Activated CD4-positive, alpha-beta memory T cell treated with anti-CD3 and anti-CD28 coated beads, Interleukin-2, amount 10 ng/mL, durations not matched to agents 7 days and 5 days (primary cell): ENCODE results near the gene TMEM59. TPM values are rescaled to one million over a fixed set of nuclear protein-coding genes. Genes with fewer than 3 reads are reported as not detected.
"Not testable (repeated sequence)": the region's sequence is repeated elsewhere in the genome, so short reads cannot be mapped to it uniquely, and the experiment has no call there.

ENCODE experiments used
- CTCF ChIA-PET: fragments of 350-600 bp; sonication (Branson Sonifier 250); formaldehyde crosslinking; loops from one replicate; lab custom pipeline; 2021; ENCODE audit warnings: antibody characterized with exemption, inconsistent platforms; lab: Charles Lee
- POLR2A ChIA-PET: fragments of 350-600 bp; sonication (Branson Sonifier 250); formaldehyde crosslinking; loops from one replicate; lab custom pipeline; 2021; ENCODE audit warnings: antibody characterized with exemption; lab: Charles Lee
- DNase-seq: peaks from one replicate; pipeline ENCODE4 v3.0.0-alpha.2; 2020
- H3K27ac Mint-ChIP-seq: one replicate; pipeline ENCODE4 v1.8.0; 2021; ENCODE audit warnings: mild to moderate bottlenecking, mixed read lengths
- H3K27me3 Mint-ChIP-seq: one replicate; pipeline ENCODE4 v1.8.0; 2021; ENCODE audit warnings: mixed read lengths
- H3K36me3 Mint-ChIP-seq: one replicate; pipeline ENCODE4 v1.8.0; 2021; ENCODE audit warnings: low read depth, mixed read lengths
- H3K4me1 Mint-ChIP-seq: one replicate; pipeline ENCODE4 v1.8.0; 2021; ENCODE audit warnings: mixed read lengths
- H3K4me3 Mint-ChIP-seq: one replicate; pipeline ENCODE4 v1.8.0; 2021; ENCODE audit warnings: mild to moderate bottlenecking, mixed read lengths
- H3K9me3 Mint-ChIP-seq: one replicate; pipeline ENCODE4 v1.8.0; 2021; ENCODE audit warnings: mixed read lengths
- total RNA-seq, 2 experiments: library from RNA; stranded (reverse); gene quantifications; one replicate each; pipeline ENCODE4 v1.2.3, GENCODE V29; 2021

Gene TMEM59
- total RNA-seq, 2 experiments from 2014 or later = 278 to 280 TPM

DNA sequence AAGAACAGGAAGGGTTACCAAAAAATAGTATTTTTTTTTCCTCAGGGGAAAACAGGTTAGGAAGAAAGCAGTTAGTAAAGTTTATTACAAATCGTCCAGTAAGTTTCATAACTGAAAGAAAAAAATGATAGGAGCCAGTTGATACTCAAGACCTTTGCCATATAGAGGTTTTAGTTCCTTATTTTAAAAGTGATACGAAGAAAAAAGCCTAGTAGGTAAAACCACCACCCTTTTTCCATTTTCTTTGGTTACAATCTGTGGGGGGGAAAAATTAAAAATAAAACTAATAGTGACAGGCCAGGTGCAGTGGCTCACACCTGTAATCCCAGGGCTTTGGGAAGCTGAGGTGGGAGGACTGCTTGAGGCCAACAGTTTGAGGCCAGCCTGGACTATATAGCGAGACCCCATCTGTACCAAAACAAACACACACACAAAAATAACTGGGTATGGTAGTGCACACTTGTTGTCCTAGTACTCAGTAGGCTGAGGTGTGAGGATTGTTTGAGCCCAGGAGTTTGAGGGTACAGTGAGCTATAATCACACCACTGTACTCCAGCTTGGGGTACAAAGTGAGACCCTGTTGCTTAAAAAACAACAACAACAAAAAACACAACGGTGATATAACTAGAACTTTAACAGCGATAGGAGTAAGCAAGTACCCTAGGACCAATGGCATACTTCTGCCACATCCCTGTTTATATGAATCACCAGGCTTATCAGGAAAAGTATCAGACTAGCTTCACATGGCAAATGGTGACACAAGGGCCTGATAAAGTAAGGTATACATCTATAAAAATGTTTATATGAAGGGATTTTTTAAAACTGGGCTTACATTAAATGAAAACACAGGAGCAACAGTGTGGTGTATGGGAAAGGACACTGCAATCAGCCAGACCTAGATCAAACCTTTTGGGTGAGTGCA is 5.4 kb downstream of the TMEM59 start:
- CTCF ChIA-PET = interaction anchor here (0.6 to 1.6 kb wide), 3 partner anchors 34 to 644 kb away, joined by 3 to 5 read pairs (median 5); no protein-coding TSS in a partner anchor
- Mint-ChIP-seq H3K9me3 (no peaks in the 10 kb centered on the region), H3K4me3 (no peak overlapping the region), H3K4me1 (peaks cover 19% of the 10 kb centered on the region), H3K36me3 (peaks cover 24% of the 10 kb centered on the region), H3K27ac (no peak overlapping the region), H3K27me3 (no peaks in the 10 kb centered on the region)
- POLR2A ChIA-PET = interaction anchor here (1.2 to 1.6 kb wide), 2 partner anchors 152 to 210 kb away, joined by 3 to 4 read pairs; partner anchors contain the start of genes CYB5RL and MRPL37
- DNase-seq = no peak

DNA sequence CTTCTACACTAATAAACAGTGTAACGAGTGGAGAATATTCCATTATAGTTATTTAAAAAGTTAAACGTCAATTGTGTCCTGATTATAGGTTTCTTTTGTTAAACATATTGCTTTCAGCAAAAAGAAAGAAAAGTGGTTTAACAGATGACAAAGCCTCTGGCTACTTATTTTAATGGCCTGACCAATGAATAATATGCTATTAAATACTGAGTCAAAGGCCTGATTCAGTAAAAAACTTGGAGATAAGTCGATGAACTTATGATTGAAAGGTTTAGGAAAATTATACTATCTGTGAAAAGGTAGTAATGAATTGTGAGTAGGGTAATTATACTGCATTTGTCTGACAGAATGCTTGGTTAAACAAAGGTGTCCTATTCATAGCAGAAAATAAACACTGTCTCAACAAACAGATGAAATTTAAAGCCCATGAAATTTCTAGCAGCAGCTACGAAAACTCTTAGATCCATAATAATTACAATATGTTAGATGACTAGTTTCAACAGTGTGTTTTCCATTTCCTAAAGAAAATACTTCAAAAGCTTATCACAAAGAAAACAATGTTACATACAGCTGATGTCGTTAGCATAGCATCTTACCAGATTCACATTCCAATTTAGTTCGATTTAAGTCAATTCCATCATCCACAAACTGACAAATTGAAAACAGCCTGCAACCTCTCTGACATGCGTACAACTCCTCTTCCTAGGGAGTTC is 6.2 kb downstream of the TMEM59 start:
- no peak overlapping the region for H3K4me3 Mint-ChIP-seq
- peaks cover 19% of the 10 kb centered on the region for H3K4me1 Mint-ChIP-seq
- ChIA-PET POLR2A (no interaction called here), CTCF (no interaction called here)
- no peaks in the 10 kb centered on the region for H3K9me3 Mint-ChIP-seq
- no peak for DNase-seq
- no peak overlapping the region for H3K27ac Mint-ChIP-seq
- no peaks in the 10 kb centered on the region for H3K27me3 Mint-ChIP-seq
- H3K36me3 Mint-ChIP-seq = peaks cover 32% of the 10 kb centered on the region

DNA sequence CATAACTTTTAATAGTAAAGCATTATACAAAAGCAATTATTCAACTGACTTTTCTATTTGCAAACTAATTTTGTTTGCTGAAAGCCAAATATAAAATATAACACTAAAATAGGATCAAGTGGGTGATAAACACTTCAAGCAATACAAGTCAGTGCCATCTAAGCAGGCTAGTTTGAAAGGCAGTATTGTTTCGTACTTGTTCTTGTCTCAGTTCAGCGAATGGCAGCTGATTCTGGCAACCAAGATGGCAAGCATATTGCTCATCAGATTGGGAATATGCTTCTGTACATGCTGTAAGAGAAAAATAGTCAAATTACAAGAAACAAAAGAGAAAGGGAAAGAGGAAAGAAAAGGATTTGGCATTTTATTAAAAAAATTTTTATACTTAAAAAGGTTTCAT is 7.5 kb downstream of the TMEM59 start:
- H3K27me3 Mint-ChIP-seq = no peaks in the 10 kb centered on the region
- H3K27ac Mint-ChIP-seq = no peak overlapping the region
- no peak overlapping the region for H3K4me3 Mint-ChIP-seq
- H3K9me3 Mint-ChIP-seq = no peaks in the 10 kb centered on the region
- ChIA-PET CTCF (no interaction called here), POLR2A (no interaction called here)
- peaks cover 16% of the 10 kb centered on the region for H3K4me1 Mint-ChIP-seq
- DNase-seq = no peak
- H3K36me3 Mint-ChIP-seq = peaks cover 40% of the 10 kb centered on the region

DNA sequence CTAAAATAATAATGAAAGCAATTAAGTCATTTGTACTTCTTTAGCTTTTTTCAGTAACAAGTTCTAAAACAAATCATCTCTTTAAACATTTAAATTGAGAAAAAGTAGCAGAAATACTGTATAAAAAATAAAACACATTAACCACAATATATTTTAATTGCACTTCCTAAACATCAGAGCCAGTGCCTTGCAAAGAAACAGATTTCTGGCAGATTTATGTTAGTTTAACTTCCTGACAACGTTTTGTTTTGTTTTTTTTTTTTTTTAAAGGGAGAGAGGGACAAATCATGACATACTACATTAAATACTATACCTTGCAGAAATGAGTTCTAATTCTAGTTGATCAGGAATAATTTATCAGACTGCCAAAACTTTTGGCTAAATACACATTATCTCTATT is 11.2 kb downstream of the TMEM59 start:
- Mint-ChIP-seq H3K9me3 (no peaks in the 10 kb centered on the region), H3K36me3 (peaks cover 57% of the 10 kb centered on the region), H3K4me1 (peaks cover 4% of the 10 kb centered on the region), H3K27ac (no peak overlapping the region), H3K4me3 (no peak overlapping the region), H3K27me3 (no peaks in the 10 kb centered on the region)
- DNase-seq = no peak
- ChIA-PET POLR2A (interaction anchor here (3.7 kb wide), 1 partner anchor 11 kb away, joined by 24 read pairs; the partner anchor contains the start of genes TCEANC2 and TMEM59), CTCF (interaction anchor here (1.1 to 2.2 kb wide), 2 partner anchors 29 to 82 kb away, joined by 3 to 5 read pairs; no protein-coding TSS in a partner anchor)

DNA sequence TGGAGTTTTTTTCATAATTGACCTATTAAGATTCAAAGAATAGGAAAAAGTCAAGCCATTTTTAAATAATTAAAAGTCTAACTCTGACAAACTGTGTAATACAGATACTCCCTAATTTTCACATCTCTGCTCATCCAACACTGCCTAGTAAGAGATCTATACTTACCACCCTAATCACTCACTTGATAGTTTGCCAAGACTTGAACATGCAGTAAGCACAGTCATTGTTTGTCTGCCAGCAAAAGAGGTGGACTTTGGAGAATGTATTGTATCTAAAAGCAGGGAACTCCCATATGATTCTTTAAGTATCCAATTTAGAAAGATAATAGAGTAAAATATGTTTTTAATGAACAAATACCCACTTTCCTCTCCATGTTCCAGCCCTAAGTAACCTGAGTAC is 15.5 kb downstream of the TMEM59 start:
- Mint-ChIP-seq H3K27ac (no peak overlapping the region), H3K27me3 (no peaks in the 10 kb centered on the region), H3K4me1 (no peaks in the 10 kb centered on the region), H3K9me3 (no peaks in the 10 kb centered on the region), H3K36me3 (peaks cover 58% of the 10 kb centered on the region), H3K4me3 (no peak overlapping the region)
- DNase-seq = no peak
- ChIA-PET POLR2A (no interaction called here), CTCF (no interaction called here)

DNA sequence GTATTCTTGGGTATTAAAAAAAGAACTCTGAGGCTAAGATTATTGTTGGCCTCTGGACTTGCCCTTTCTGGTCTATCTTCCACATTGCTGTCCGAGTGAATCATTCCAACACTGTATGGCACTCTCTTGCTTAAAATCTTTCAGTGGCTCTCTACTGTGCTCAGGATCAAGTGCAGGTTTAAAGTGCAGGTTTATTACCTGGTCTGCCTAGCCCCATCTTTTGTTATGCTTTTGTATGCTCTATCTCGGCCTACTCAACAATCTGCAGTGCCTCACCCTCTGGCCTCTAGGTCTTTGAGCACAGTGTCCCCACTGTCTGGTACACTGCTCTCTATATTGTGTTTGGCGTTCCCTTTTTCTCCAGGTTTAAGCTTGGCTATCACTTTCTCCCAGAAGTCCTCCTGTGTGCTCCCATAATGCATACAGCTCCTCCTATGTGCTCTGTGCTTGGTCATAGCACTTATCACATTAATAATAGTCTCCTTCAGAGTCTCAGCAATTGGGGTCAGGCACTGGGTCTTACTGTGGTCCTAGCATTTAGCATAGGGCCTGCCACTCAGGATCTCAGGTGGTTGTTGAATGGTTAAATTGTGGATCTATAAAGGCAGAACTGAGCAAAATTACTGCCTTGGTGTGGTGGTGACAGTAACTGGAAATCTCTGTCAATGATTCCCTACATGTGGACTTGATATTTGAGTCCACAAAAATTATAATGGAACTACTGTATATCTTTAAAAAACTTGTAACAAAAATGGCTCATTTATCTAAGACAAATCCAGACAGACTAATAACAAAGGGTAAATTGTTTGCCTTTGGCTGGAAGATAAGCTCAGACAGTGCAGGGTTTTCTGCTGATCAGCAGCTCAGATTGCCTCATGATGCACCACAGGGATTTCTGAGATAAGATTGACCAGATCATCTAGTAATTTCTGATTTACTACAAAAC is 24.4 kb downstream of the TMEM59 start:
- Mint-ChIP-seq H3K9me3 (no peaks in the 10 kb centered on the region), H3K36me3 (peaks cover 42% of the 10 kb centered on the region), H3K27me3 (no peaks in the 10 kb centered on the region), H3K27ac (no peak overlapping the region), H3K4me3 (no peak overlapping the region), H3K4me1 (no peaks in the 10 kb centered on the region)
- ChIA-PET CTCF (no interaction called here), POLR2A (interaction anchor here (0.6 to 0.7 kb wide), 2 partner anchors 128 to 162 kb away, joined by 3 to 4 read pairs; no protein-coding TSS in a partner anchor)
- DNase-seq = no peak

DNA sequence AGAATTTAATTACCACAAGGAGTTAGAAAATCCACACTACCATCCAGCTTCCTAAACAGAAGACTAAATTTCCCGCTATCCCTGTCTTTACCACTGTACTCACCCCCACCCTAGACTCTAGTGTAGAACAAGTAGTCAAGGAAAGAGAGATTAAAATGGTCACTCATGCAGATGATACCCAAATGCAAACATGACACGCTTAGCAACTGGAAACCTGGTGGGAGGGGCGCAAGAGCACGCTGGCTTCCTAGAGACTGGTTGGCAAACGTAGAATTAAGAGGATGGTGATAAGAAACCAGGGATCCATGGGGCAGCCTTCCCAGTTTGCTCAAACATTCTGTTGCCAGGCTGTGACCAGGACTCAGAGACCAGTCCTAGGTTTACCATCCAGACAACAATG is 25.2 kb downstream of the TMEM59 start:
- CTCF ChIA-PET = no interaction called here
- POLR2A ChIA-PET = interaction anchor here (0.6 kb wide), 1 partner anchor 163 kb away, joined by 3 read pairs; no protein-coding TSS in a partner anchor
- H3K4me3 Mint-ChIP-seq = no peak overlapping the region
- DNase-seq = no peak
- H3K27me3 Mint-ChIP-seq = no peaks in the 10 kb centered on the region
- H3K4me1 Mint-ChIP-seq = no peaks in the 10 kb centered on the region
- H3K36me3 Mint-ChIP-seq = peaks cover 38% of the 10 kb centered on the region
- no peak overlapping the region for H3K27ac Mint-ChIP-seq
- H3K9me3 Mint-ChIP-seq = no peaks in the 10 kb centered on the region

DNA sequence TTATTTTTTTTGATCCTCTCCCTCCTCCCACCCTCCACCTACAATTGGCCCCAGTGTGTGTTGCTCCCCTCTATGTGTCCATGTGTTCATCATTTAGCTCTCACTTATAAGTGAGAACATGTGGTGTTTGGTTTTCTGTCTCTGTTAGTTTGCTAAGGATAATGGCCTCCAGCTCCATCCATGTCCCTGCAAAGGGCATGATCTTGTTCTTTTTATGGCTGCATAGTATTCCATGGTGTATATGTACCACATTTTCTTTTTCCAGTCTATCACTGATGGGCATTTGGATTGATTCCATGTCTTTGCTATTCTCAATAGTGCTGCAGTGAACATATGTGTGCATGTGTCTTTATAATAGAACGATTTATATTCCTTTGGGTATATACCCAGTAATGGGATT is 28.2 kb downstream of the TMEM59 start:
- H3K27me3 Mint-ChIP-seq, POLR2A ChIA-PET, H3K27ac Mint-ChIP-seq, H3K4me3 Mint-ChIP-seq, DNase-seq, H3K9me3 Mint-ChIP-seq, H3K4me1 Mint-ChIP-seq: not testable (repeated sequence)
- CTCF ChIA-PET = interaction anchor here (0.8 kb wide), 1 partner anchor 65 kb away, joined by 4 read pairs; no protein-coding TSS in a partner anchor
- peaks cover 15% of the 10 kb centered on the region for H3K36me3 Mint-ChIP-seq

DNA sequence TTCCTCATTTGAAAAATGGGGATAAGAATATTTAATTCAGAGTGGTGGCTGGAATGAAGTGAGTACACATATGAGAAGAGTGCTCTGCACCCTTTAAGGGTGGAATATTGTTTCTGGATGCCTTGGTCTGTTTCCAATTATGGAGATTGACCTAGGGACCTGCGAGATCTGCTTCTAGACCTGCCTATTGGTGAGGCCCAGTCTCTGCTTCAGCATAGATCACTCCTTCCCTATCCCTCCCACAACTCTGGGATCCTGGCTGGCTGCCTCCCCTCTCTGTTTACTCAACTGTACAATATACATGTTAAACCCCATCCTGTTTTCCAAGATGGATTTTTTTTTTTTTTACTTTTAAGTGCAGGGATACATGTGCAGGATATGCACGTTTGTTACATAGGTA is 28.6 kb downstream of the TMEM59 start:
- POLR2A ChIA-PET = no interaction called here
- H3K9me3 Mint-ChIP-seq = no peaks in the 10 kb centered on the region
- H3K27me3 Mint-ChIP-seq = no peaks in the 10 kb centered on the region
- H3K4me1 Mint-ChIP-seq = no peaks in the 10 kb centered on the region
- CTCF ChIA-PET = no interaction called here
- H3K4me3 Mint-ChIP-seq = no peak overlapping the region
- no peak for DNase-seq
- H3K27ac Mint-ChIP-seq = no peak overlapping the region
- H3K36me3 Mint-ChIP-seq = peaks cover 10% of the 10 kb centered on the region

DNA sequence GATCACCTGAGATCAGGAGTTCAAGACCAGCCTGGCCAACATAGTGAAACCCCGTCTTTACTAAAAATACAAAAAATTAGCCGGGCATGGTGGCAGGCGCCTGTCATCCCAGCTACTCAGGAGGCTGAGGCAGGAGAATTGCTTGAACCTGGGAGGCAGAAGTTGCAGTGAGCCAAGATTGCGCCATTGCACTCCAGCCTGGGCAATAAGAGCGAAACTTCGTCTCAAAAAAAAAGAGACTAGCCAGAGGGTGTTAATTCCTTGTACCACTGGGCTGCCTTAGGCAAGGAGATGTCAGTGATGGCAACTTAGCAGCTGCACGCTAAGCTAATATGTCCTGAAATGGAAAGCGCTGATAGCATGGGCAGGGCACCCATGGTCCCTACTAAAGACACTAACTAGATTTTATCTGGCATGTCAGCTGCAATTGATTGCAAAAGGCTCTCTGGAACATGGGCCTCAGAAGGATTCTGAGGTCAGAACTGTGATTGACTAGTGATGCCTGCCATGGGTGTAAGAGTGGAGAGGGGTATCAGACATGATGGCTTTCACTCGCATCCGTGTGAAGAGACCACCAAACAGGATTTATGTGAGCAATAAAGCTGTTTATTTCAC is 33.3 kb downstream of the TMEM59 start:
- H3K4me1 Mint-ChIP-seq, H3K27ac Mint-ChIP-seq, H3K36me3 Mint-ChIP-seq, H3K4me3 Mint-ChIP-seq, POLR2A ChIA-PET, H3K27me3 Mint-ChIP-seq, H3K9me3 Mint-ChIP-seq, DNase-seq: not testable (repeated sequence)
- CTCF ChIA-PET = interaction anchor here (2.1 kb wide), 1 partner anchor 60 kb away, joined by 7 read pairs; no protein-coding TSS in a partner anchor

DNA sequence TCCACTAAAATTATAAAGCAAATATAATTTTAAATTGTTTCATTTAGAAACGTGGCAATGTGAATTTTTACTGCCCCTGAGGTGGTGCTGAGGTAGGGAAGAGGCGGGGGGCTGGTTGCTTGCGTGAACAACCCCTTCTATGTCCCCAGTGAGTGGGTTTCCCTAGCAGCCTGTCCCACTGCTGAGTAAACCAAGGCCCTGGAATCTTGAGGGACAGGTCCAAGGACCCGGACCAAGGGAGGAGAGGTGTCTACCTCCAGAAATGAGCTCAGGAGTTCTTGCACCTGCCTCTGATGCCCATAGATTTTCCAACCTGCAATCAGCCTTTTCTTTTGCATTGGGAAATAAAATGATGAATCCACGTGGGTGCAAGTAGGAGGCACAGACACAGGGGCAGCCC is 34.4 kb downstream of the TMEM59 start:
- ChIA-PET POLR2A (no interaction called here), CTCF (interaction anchor here (2.1 kb wide), 1 partner anchor 59 kb away, joined by 7 read pairs; no protein-coding TSS in a partner anchor)
- no peak overlapping the region for H3K27ac Mint-ChIP-seq
- no peaks in the 10 kb centered on the region for H3K36me3 Mint-ChIP-seq
- no peak overlapping the region for H3K4me3 Mint-ChIP-seq
- no peaks in the 10 kb centered on the region for H3K27me3 Mint-ChIP-seq
- DNase-seq = no peak
- H3K9me3 Mint-ChIP-seq = no peaks in the 10 kb centered on the region
- H3K4me1 Mint-ChIP-seq = no peaks in the 10 kb centered on the region

DNA sequence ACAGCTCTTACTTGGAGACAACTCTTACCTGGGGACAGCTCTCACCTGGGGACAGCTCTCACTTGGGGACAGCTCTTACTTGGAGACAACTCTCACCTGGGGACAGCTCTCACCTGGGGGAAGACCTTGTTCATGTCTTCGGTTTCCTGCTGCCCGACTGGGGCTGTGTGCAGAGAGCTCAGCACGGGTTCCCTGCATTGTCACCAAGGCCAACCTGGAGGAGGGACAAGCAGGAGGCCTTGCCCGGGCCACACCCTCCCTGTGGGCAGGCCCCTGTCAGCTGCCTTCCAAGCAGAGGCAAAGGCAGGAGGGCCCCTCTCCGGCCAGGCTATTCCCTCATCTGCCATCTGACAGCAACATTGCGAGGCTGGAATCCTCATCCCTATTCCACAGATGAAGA is 35.0 kb downstream of the TMEM59 start, which contains the start of gene LDLRAD1:
LDLRAD1 (minus strand) TSS at position 208 of the 400 bp plus-strand sequence; CDS start at position 134, 74 bp downstream.
- Mint-ChIP-seq H3K27me3 (no peaks in the 10 kb centered on the region), H3K27ac (no peak within 1 kb of the TSS), H3K36me3 (no peaks in the 10 kb centered on the region), H3K4me3 (no peak within 1 kb of the TSS), H3K9me3 (no peaks in the 10 kb centered on the region), H3K4me1 (no peaks in the 10 kb centered on the region)
- ChIA-PET CTCF (no interaction called here), POLR2A (no interaction called here)
- no peak for DNase-seq
